Ecto neural progenitor cell (in vitro differentiated cells): Measurements from ENCODE around the gene SLC26A2.
"Not testable (repeated sequence)": the region's sequence is repeated elsewhere in the genome, so short reads cannot be mapped to it uniquely, and the experiment has no call there.

Source experiments
- DNase-seq: peaks from one replicate; pipeline ENCODE4 v3.0.0-alpha.2; 2018; ENCODE audit warnings: low spot score

Gene SLC26A2

DNA sequence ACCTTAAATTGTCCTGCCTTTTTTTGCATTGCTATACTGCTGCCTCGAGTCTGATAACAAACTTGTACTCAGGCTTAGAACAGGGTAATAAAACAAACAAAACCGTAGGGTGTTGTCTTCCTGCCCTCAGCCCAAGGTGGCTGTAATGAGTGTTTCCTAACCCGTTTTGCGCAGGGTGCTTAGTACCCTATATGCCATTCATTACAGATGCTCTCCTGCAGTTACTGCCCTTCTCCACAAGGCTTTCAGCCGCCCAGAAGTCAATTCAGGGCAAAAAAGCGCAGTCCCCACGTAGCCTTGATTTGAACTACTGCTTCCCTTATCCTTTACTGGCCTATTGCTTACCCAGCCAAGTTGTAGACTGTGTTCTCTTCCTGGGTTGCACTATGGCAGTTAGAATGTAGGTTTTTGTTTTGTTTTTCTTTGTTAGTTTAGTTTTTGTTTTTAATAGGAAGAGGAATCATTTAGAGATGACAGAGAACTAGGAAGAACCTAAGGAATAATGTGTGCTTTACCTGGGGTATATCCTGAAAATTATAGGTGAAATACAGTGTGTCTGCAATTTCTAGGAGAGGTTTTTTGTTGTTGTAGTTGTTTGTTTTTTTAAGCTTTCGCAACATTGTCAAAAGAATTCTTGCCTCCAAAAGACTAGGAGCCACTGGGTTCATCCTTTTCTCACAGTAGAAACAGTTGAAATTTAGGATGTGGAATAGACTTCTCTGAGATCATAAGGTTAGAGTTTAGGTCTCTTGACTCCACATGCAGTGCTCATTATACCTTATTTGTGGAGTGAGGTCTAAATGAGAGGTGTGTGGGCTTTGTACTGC lies 41.3 kb downstream of the SLC26A2 start:
- DNase-seq: peak; percentile 57

DNA sequence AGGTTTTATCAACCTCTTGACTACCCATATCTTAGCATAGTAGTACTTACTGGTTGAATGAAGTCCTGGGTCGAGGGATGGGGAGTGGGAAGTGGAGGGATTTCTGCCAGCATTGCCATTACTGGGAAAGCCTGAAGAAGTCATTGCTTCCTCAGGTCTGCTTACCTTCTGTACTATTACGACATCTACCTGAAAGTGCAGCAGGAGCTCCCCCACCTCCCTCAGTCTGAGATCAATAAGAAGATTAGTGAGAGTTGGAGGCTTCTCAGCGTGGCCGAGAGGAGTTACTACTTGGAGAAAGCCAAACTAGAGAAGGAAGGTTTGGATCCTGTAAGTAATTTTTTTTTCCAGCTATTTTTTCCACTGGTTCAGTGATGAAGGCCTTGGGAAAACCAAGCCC lies 45.8 kb downstream of the SLC26A2 start:
- no peak for DNase-seq

- DNase-seq: no peak
Measured at GRCh38 chr5:150007050-150007449, 46.5 kb downstream of the SLC26A2 start.

- DNase-seq: no peak
Measured at GRCh38 chr5:150009671-150010387, 49.3 kb downstream of the SLC26A2 start.

DNA sequence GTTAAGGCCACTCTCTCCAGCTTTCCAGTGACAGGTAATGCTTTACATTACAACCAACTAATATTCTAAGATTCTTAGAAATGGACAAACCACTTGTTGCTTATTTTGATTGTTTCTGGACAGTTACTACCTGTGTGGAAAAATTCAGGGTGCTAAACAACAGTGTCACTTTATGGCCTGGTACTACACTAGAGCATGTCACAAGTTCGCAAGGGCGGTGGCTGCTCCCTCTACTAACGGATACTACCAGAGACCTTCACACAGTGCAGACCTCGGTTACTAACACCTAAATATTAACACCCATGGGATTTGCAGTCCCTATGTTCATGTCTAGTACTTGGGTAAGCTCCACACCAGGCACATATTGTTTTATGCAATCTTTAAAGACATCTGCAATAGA lies 53.4 kb downstream of the SLC26A2 start:
- DNase-seq: no peak

DNA sequence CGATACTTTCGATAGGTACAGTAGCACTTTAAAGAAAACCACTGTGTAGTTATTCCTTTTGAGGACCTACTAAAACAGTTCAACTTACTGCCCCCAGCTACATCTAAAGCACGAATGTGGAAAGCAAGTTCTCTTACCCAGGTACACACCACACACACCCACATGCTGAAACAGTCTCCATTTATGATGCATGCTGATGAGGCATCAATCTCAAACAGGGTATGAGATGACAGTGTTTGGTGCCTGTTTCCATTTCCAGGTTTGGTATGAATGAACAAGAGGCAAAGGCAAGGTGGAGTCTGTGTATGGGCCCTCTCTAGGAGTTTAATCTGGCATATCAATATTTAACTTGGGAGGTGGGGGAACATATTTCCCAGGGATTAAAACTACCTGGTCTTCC lies 53.9 kb downstream of the SLC26A2 start:
- no peak for DNase-seq

DNA sequence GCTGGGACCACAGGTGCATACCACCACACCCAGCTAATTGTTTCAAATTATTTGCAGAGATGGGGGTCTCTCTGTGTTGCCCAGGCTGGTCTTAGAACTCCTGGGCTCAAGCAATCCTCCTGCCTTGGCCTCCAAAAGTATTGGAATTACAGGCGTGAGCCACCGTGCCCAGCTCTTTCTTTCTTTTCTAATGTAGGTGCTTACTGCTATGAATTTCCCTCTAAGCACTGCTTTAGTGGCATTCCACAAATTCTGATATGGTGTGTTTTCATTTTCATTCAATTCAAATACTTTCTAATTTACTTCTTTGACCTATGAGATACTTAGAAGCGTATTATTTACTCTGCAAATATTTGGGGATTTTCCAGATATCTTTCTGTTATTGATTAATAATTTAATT lies 54.9 kb downstream of the SLC26A2 start:
- DNase-seq: no peak

GRCh38 chr5:150016537-150016936 lies 56.0 kb downstream of the SLC26A2 start:
- no peak for DNase-seq

DNA sequence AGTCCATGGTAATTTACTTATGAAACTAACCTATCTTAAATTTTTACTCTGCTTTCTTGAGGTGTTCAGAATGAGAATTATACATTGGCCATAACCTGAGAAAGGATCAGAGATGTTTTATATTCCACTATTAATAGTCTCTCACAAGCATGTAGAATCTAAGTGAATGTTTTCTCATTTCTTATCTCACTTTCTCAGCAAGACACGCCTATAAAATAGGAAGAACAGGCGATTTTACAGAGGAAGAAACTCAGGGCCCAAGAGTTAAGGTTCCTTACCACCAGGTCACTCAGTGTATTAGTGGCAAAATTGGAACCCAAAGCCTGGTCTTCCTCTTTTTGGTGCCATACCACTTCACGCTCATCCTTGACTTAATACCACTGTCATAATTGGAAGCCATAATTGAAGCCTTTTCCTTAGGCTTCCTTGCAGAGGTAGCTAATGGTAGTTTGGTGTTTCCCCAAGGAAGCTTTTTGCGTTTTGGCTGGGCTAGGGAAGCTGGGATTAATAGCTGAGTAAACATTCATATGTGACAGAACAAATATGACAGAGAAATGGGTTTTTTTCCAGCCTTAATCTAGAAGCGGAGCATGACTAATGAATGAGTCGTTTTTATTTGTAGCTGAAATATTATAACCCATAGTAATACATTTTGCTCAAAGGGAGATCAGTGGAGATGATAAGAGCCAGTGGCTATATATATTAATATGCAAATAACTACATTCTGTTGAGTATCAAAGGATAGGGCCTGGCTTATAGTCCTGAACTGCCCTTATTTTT lies 56.9 kb downstream of the SLC26A2 start:
- no peak for DNase-seq

GRCh38 chr5:150020249-150020648 lies 59.7 kb downstream of the SLC26A2 start:
- no peak for DNase-seq

GRCh38 chr5:150021491-150022157 lies 61.1 kb downstream of the SLC26A2 start:
- DNase-seq: no peak

- DNase-seq: no peak
Measured at GRCh38 chr5:150022158-150022531, 61.6 kb downstream of the SLC26A2 start.

DNA sequence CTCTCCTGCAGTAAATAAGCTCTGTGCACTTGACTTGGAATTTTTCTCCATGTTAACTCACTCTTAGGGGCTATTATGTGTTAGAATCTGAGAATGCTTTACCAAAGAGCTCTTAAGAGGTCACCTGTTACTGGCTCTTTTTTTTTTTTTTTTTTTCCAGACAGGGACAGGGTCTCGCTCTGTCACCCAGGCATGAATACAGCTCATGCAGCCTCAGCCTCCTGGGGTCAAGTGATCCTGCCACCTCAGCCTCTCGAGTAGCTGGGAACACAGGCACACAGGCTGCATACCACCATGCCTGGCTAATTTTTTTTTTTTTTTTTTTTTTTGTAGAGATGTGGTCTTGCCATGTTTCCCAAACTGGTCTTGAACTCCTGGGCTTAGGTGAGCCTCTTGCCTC lies 62.1 kb downstream of the SLC26A2 start:
- DNase-seq: no peak

DNA sequence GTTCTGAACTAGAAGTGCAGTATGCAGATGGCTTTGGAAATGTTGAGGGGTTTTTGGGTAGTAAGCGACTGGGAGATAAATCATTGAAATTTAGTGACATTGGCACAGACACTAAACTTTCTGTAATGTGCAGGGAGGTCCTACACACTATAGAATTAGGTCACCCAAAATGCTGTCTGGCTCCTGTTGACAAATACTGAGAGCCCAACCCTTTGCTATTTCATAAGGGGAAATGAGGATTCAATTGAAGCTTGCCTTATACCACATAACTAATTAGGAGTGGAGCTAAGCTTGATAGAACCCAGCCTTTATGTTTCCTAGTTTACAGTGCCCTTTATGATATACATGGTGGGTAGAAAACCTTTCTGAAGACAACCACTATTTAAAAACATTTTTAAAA lies 62.6 kb downstream of the SLC26A2 start:
- no peak for DNase-seq

DNA sequence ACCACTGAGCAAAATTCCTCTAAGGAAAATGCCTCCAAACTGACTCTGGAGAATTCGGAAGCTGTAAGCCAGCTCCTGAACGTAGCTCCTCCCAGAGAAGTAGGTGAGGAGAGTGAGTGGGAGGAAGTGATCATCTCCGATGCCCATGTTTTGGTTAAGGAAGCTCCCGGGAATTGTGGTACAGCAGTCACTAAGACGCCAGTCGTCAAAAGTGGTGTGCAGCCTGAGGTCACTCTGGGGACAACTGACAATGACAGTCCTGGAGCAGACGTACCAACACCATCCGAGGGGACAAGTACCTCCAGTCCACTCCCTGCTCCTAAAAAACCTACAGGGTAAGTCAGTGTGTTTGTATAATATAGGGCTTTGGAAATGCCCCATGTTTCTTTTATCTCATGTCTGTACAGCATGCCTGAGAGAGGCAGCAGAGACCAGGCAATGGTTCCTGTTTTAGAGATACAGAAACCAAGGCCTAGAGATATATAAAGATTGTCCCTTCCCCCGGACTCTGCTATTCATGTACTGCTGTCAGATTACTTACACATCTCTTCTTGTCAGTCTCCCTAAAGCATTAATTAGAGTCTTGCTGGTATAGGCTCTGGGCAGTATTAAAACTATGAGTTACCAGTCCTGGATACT lies 63.9 kb downstream of the SLC26A2 start:
- no peak for DNase-seq

- DNase-seq: no peak
Measured at GRCh38 chr5:150026682-150027172, 66.2 kb downstream of the SLC26A2 start.

DNA sequence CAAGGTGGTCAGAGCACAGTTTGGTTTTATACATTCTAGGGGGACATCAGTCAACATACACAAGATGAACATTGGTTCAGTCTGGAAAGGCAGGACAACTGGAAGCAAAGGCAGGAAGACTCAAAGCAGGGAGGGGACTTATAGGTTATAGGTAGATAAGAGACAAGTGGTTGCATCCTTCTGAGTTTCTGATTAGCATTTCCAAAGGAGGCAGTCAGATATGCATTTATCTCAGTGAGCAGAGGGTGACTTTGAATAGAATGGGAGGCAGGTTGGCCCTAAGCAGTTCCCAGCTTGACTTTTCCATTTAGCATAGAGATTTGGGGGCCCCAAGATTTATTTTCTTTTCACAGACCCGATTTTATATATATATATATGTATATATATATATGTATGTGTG lies 67.5 kb downstream of the SLC26A2 start:
- not testable (repeated sequence) for DNase-seq

DNA sequence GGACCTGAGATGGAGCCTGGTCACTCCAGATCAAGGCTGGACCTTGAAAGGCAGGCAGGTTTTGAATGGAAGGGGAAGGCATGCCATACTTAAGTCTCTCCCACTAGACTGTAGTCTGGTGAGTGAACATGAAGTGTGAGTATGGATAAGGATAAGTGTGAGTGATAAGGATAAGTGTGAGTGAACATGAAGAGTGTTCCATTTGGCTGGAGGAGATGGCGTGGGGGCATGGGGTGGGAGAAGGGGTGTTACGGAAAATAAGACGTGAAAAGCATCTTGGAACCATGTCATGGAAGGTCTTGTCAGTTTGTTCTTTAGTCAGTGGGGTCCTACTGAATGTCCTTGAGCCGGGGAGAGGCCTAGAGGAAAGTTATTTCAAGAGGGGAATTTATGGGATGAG lies 72.8 kb downstream of the SLC26A2 start:
- no peak for DNase-seq

GRCh38 chr5:150034662-150035061 lies 74.1 kb downstream of the SLC26A2 start:
- DNase-seq: no peak

- DNase-seq: no peak
Measured at GRCh38 chr5:150035139-150035895, 74.8 kb downstream of the SLC26A2 start.

DNA sequence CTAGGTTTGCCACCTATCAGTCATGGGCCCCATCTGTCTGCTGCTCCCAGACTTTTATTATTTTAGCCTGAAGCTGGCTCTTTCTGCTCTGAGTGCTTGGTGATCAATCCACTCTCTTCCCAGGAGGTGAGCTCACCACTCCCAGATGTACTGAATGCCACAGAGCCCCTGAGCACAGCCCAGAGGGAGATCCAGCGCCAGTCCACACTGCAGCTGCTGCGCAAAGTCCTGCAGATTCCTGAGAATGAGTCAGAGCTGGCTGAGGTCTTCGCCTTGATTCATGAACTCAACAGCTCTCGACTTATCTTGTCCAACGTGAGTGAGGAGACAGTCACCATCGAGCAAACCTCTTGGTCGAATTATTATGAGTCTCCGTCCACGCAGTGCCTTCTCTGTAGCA lies 76.0 kb downstream of the SLC26A2 start:
- no peak for DNase-seq
